HG03457 (cell line): Measurements from ENCODE around the gene PRIM2.
"Not testable (repeated sequence)": the region's sequence is repeated elsewhere in the genome, so short reads cannot be mapped to it uniquely, and the experiment has no call there.

Experiments used
- ATAC-seq: cut with Tn5 transposase; IDR thresholded peaks from one replicate; pipeline ENCODE4 v1.9.1; 2021; ENCODE audit warnings: moderate number of reproducible peaks; ENCODE audit not compliant: unreplicated experiment

The PRIM2 gene

DNA sequence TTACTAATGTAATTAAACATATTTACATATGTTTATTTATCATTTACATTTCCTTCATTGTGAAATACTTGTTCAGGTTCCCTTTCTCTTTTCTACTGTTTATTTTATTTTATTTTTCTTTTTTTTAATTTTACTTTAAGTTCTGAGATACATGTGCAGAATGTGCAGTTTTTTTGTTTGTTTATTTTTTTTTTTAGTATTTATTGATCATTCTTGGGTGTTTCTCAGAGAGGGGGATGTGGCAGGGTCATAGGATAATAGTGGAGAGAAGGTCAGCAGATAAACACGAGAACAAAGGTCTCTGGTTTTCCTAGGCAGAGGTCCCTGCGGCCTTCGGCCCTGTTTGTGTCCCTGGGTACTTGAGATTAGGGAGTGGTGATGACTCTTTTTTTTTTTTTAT is 8.7 kb upstream of the PRIM2 start:
- ATAC-seq: not testable (repeated sequence)

DNA sequence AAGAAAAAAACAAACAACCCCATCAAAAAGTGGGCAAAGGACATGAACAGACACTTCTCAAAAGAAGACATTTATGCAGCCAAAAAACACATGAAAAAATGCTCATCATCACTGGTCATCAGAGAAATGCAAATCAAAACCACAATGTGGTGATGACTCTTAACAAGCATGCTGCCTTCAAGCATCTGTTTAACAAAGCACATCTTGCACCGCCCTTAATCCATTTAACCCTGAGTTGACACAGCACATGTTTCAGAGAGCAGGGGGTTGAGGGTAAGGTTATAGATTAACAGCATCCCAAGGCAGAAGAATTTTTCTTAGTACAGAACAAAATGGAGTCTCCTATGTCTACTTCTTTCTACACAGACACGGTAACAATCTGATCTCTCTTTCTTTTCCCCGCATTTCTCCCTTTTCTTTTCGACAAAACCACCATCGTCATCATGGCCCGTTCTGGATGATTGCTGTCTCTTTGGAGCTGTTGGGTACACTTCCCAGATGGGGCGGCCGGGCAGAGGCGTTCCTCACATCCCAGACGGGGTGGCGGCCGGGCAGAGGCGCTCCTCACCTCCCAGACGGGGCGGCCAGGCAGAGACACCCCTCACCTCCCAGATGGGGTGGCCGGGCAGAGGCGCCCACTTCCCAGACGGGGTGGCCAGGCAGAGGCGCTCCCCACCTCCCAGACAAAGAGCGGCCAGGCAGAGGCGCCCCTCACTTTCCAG is 7.2 kb upstream of the PRIM2 start:
- not testable (repeated sequence) for ATAC-seq

DNA sequence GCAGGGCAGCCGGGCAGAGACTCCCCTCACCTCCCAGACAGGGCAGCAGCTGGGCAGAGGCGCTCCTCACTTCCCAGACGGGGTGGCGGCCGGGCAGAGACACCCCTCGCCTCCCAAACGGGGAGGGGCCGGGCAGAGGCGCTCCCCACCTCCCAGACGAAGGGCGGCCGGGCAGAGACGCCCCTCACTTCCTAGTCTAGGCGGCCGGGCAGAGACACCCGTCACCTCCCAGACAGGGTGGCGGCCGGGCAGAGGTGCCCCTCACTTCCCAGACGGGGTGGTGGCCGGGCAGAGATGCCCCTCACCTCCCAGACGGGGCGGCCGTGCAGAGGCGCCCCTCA is 6.6 kb upstream of the PRIM2 start:
- ATAC-seq: no peak

DNA sequence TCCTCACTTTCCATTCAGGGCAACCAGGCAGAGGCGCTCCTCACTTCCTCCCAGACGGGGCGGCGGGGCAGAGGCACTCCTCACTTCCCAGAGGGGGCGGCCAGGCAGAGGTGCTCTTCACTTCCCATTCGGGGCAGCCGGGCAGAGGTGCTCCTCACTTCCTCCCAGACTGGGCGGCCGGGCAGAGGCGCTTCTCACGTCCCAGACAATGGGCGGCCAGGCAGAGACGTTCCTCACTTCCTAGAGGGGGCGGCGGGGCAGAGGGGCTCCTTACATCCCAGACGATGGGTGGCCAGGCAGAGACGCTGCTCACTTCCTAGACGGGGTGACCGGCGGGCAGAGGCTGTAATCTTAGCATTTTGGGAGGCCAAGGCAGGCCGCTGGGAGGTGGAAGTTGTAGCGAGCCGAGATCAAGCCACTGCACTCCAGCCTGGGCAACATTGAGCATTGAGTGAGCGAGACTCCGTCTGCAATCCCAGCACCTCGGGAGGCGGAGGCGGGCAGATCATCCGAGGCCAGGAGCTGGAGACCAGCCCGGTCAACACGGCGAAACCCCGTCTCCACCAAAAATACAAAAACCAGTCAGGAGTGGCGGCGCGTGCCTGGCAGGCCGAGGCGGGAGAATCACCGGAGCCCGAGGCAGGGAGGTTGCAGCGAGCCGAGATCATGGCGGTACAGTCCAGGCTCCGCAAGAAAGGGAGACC is 6.0 kb upstream of the PRIM2 start:
- ATAC-seq: not testable (repeated sequence)

DNA sequence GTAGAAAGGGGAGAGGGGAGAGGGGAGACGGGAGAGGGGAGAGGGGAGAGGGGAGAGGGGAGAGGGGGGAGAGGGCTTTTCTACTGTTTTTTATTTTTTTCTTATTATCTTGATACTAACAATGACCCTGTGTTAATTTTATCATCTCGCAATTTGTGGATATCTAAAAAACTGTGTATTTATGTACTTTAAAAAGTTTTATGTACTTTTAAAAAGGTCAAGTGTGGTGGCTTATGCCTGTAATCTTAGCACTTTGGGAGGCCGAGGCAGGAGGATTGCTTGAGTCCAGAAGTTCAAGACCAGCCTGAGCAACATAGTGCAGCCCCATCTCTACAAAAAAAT is 5.5 kb upstream of the PRIM2 start:
- ATAC-seq: no peak

DNA sequence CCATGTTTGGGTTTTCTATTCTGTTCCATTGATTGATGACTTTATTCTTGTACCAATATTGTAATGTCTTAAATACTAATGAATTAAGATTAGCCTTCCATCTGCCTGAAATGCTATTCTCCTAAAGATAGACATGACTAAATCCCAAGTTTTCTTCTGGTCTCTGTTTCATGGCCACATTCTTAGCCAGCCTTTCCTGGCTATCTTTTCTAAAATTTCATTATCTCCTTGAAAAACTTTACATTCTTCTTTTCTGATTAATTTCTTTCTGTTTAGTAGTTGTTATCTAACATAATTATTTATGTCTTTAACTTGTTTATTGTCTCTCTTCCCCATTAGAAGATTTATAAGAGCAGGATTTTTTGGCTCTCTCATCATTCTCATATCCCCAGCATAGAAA is 4.4 kb upstream of the PRIM2 start:
- no peak for ATAC-seq

DNA sequence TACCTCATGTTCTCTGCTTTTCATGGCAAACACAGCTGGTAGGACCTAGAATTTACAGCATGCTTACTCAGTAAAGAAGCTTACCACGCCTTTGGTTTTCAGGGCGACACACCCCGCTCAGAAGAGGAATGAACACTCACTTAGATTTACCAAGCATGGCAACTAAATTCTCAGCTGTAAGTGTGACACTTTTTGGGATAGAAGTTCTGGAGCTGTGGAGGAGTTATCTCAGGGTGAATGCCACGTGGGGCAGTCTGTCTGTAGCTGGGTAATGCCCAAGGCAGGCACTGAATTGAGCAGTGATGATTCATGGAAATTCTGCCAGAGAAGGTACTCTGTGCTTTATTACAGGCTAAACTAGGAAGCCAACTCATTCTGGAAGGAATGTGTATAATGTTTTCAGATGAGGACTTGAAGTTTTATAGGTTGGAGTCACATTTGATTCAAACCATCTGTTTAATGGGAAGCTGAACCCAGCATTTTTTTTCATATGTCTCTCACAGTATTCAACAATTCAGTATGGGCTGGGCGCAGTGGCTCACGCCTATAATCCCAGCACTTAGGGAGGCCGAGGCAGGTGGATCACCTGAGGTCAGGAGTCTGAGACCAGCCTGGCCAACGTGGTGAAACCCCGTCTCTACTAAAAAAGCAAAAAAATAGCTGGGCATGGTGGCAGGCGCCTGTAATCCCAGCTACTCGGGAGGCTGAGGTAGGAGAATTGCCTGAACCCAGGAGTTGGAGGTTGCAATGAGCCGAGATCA is 3.5 kb upstream of the PRIM2 start:
- no peak for ATAC-seq

DNA sequence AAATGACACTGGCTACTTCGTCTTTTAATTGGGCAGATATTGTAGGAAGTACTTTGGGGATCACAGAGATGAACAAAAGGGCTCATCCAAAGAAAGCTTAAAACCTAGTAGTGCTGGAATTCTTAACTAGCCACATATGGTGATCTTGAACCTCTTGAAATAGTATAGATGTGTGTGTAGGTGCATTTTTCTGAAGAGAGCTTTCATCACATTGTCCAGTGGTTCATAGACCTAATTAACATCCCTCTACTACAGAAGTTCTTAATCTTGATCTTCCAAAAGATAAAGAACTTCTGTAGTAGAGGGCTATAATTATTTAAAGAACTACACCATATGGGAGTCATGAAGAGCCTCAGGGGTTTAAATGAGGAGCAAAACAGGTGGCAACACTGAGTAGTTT is 2.3 kb upstream of the PRIM2 start:
- no peak for ATAC-seq

DNA sequence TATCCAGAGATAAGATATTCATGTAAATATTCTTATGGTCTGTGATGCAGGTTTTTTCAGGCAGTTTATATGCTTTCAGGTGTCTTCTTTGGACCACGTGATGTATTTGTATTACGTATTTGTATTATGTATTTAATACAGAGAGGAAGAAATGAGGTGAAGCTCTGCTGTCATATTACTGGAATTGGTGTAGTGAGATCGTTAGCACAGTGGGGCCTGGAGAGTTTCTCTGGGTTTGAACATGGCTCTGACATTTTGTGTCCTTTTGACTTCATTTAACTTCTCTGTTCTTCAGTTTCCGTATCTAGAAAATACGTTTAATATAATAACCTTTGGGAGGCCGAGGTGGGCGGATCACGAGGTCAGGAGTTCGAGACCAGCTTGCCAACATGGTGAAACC is 1.6 kb upstream of the PRIM2 start:
- no peak for ATAC-seq

DNA sequence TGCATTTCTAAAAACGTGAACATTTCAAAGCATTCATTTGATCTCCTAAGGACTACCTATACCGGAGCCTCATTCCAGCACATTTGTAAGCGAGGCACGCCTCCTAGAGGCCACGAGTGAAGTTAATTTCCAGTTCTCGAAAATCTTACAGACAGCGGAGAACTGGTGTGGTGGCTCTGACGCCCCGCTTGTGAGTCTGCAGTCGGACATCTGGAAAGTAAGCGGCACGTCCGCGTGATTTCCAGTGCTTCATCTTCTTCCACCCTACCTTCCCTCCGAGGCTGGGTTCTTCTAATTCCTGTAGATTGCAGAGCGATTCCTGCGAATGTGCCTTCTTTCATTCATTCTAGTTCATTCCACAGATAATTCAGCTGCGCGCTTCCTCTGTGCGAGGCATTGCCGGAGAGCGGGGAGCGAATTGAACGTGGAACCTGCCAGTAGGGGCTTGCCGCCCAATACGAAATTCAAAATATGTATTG is 810 bp upstream of the PRIM2 start:
- ATAC-seq: peak; percentile 92

DNA sequence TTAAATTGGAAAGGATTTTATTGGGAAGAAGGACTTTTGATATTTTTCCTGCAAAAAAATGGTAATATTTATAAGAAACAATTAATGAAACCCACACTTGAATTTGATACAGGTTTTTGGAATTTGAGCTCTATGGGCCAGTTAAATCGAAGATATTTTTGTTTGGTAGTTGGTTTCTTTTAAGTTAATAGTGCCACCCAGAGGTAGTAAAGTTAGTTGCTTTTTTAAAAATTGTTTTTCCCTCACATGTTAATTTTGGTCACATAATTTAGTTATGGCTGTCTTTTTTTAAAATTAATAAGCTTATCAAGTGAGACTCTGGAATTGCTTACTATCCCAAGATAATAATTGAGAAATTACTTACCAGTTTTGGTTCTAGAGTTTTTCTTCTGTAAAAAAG is 7.1 kb downstream of the PRIM2 start:
- ATAC-seq: no peak

DNA sequence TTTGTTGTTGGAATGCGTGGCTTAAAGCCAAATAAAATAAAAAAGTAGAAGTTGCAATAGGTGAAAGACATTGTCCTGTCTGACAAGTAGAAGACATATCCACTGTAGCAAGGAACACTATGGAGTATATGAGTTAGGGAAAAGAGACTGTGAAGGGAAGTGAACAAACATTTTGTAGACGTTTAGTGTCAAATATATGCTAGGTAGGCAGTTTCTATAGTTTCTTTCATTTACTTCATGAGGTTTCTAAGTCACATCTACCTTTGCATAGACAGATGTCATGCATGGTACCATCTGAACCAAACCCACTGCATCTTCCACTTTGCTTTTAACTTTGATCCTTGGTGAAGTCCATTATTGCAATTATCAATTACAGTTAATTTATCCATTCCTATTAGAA is 9.9 kb downstream of the PRIM2 start:
- no peak for ATAC-seq

DNA sequence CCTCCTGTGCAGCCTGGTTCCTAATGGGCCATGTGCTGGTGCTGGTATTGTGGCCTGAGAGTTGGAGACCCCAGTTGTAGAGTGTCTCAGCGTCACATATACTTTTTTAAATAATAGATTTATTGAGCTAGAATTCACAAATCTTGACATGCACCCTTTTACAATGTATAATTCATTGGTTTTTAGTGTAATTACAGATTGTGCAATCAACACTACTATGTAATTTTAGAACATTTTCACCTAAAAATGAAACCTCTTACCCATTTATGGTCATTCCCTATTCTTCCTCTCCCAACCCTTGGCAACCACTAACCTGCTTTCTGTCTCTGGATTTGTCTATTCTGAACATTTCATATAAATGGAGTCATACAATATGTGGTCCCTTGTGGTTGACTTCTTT is 10.6 kb downstream of the PRIM2 start:
- ATAC-seq: no peak

DNA sequence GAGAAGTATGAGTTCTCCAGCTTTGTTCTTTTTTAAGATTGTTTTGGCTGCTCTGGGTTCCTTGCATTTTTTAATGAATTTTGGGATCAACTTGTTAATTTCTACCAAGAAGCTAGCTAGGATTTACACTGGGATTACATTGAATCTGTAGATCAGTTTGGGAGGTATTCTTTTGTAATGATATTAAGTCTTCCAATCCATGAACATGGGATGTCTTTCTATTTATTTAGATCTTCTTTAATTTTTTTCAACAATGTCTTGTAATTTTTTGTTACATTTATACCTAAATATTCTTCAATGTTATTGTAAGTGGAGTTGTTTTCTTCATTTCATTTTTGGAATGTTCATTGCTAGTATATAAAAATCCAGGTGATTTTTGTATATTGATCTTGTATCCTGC is 12.5 kb downstream of the PRIM2 start:
- ATAC-seq: no peak

DNA sequence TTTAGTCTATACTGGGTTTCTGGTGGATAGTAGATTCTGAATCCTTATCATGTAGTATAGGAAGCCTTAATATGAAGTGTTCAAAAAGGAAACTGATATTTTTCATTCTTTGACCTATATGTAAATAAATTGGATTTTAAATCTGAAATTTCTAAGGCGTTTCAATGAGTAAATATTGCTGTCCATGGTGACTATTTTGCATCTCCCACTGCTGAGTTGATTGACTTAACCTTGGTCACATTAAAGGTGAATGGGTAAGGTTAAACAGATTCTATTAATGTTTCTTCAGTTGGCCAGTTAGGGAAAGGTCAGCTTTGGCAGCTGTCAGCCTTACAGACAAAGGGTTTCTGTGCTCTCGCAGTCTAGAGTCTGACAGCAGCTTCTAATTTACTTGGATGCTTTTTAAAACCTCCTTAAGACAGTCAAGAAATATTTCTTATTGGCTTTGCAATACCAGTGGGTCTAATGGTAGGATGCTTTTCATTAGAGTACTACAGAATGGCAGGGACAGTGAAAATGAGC is 24.8 kb downstream of the PRIM2 start:
- no peak for ATAC-seq

DNA sequence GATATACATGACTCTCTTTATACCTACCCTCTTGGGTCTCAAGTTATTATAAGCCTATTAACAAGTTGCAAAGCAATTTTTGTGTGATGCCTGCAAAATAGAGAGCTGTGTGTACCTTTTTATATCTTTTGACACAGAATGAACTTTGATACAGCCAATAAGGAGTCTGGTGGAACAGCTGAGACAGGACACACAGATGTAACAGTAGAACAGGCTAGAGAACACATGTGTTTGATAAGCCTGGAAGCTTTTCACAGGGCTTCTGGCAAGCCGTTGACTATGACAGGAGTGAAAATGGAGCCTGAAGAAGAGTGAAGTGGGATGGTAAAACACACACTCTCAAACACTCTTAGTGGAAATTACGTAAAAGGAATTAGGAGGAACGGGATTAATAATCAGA is 25.9 kb downstream of the PRIM2 start:
- ATAC-seq: not testable (repeated sequence)

DNA sequence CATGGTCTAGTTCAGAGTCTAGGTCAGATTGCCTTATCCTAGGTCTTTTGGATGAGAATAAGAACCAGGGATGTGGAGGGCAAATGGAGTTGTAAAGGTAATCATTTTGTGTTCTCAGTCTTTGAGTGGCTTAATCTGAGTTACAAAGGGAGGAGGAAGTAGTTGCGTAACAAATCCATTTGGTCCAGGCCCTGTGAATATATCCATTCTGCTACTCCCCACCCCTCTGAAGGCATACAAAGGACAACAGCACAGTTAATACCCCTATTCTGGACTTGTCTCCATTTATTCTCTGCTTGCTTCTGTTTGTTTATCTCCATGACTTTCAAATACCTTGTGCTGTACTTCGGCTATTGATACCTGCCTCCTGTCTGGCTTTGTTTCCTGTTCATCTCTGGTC is 29.3 kb downstream of the PRIM2 start:
- ATAC-seq: not testable (repeated sequence)

DNA sequence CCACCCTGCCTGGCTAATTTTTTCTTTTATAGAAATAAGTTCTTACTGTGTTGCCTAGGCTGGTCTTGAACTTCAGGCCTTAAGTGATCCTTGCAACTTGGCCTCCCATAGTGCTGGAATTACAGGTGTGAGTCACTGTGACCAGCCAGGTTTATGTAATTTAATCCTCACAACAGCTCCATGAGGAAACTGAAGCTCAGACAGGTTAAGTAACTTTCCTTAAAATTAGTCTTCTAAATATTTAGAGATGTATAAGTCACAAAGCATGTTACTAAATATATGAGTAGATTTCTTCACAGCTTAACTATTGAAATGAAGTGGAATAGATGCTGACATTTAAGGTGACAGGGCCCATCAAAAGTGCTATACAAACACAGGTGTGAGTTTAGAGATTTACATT is 30.2 kb downstream of the PRIM2 start:
- ATAC-seq: not testable (repeated sequence)

DNA sequence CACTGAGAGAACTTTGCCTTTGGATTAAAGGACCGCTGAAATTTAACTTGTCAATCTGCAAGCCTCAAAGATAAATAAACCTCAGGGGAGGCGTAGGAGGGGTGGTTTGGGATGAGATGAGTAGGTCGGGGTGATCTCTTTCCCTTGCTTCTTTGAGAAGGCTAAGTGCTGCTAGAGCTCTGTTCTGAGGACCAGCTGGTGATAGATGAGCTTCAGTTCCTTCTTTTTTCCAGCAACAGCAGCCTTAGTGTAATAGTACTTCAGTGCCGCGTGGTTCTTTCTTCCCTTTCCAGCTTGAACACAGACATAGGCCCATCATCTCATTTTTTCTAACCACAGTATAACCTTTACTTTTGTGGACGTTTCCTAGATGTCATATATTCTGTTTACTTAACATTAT is 33.0 kb downstream of the PRIM2 start:
- ATAC-seq: not testable (repeated sequence)

DNA sequence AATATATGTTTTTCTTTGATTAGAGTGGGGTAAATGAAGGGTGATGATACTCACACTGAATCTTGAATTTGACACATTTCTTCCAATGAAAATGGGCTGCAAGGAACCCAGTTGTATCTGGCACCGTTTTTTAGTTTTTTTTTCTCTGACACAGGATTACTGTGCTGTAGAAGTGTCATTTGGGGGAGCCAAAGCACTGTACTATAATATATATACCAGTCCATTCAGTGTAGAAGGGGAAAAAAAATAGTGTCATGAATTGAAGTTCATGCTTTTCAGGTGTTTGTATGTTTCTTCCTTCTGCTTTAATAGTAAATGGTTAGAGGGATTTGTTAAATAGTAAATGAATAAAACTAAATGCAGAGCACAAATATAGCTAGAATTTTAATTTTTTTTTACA is 35.2 kb downstream of the PRIM2 start:
- ATAC-seq: not testable (repeated sequence)

DNA sequence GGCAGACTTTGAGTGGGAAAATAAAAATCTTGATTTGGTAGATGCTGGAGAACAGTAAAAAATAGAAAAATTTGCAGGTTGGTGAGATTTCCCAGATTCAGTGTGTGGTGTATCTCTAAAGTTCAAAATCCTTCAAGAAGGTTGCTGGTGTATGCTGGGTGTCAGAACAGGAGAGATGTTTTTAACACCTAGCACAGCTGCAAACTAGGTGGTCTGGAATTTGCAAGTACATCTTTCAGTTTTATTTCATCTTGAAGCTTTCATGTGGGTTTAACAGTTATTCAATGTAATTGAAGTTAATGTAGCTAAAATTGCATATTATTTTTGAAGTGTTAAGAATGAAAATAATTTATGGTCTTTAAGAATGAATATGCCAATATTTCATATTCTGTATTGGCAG is 40.9 kb downstream of the PRIM2 start:
- not testable (repeated sequence) for ATAC-seq

DNA sequence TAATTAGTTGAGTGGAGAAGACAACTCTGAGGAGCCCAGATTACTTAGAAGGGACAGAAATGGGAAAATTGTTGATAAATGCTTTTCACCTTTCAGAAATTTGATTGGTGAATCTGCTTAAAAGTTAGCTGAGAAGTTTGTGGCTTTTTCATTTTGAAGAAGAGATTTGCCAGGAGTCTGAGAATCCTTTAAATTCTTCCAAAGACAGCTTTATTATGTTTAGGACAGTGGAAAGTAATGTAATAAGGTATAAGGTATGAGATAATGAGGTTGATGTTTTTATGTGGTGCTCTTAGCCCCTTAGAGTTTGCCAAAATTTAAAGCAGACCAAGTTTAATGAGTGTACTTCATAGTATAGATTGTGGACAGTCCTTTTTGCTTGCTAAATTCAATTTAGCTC is 42.3 kb downstream of the PRIM2 start:
- ATAC-seq: not testable (repeated sequence)
